ENCODE measurements around the gene CDC42BPB.

CDC42BPB gene

DNA sequence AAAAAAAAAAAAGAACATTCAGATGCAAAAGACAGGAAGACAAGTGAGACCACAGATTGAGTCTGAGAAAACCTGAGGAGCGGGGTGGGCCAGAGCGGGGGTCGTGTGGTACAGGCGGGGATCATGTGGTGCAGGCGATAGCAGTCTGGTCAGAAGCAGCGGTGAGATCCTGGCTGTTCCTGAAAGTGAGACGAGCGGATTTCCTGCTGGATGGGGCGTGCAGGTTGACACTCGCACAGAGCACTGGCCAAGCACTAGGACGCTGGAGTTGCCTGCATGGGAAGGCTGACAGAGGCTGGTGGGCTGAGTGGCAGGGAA lies 35.7 kb downstream of the CDC42BPB start:
- TF ChIP-seq, protein P1, sequence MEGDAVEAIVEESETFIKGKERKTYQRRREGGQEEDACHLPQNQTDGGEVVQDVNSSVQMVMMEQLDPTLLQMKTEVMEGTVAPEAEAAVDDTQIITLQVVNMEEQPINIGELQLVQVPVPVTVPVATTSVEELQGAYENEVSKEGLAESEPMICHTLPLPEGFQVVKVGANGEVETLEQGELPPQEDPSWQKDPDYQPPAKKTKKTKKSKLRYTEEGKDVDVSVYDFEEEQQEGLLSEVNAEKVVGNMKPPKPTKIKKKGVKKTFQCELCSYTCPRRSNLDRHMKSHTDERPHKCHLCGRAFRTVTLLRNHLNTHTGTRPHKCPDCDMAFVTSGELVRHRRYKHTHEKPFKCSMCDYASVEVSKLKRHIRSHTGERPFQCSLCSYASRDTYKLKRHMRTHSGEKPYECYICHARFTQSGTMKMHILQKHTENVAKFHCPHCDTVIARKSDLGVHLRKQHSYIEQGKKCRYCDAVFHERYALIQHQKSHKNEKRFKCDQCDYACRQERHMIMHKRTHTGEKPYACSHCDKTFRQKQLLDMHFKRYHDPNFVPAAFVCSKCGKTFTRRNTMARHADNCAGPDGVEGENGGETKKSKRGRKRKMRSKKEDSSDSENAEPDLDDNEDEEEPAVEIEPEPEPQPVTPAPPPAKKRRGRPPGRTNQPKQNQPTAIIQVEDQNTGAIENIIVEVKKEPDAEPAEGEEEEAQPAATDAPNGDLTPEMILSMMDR (IDR thresholded peaks at IDR 0.05; ENCODE audit: low read length, missing control alignments) = no peak
- no peak for DNase-seq (ENCODE audit: low read depth)
- H3K4me3 ChIP-seq (replicated peaks; ENCODE audit: low read depth, low read length) = no peak overlapping the region

DNA sequence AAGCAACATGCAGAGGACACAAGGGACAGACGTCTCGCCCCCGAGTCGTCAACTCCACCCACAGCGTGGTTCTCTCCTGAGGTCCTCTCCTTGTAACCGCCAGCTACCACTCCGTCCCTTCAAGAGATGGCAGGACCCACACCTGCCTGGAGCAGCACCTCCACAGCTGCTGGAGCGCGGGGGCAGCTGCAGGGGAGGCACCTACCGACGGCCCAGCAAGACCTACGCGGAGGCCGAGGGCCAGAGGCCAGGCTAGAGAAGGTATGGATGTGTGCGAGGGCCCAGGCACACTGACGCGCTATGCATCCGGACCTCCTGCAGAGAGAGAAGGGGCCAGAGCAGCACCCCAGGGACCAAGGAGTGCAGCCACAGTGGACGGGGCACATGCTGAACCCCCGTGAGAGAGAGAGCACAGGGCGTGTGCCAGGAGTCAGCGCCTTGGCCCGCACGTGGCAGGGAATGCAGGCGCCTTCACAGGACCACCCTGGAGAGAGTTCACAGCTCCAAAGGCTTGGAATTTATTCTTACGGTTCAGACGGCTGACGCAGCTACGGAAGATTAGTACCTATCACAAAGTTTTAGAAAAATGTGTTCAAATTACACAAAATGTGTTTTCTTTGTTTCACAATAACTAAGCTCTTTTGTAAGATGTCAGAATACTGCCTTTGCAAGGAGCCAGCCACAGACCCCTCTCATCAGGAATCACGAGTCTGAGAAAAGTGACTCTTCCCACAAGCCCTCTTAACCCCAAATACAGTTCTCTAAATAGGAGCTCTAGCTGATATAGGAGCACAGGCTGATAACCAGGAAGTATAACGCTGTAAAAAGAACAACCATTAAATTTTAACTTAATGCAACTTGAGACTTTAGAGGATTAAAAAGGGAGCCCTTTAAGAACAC lies 36.8 kb downstream of the CDC42BPB start:
- no peak overlapping the region for H3K4me3 ChIP-seq (replicated peaks; ENCODE audit: low read depth, low read length)
- TF ChIP-seq, protein P1 (IDR thresholded peaks at IDR 0.05; ENCODE audit: low read length, missing control alignments) = no peak
- DNase-seq (ENCODE audit: low read depth) = no peak

DNA sequence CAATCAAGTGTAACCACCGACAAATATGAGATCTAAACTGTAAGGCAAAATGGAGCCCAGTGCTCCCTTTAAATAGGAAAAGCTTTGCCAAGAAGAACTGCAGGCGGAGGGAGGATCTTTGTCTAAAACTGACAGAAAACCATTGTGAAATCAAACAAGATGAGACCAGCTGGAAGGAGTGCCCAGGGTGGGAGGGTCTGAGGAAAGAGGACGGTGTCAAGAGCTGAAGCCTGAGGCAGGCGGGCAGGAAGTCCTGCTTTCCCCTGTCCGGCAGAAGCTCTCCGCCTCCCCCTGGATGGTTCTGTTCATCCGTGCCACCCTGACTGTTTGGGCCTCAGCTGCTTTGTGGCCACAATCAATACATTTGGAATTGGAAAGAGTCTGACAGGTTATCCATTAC lies 37.5 kb downstream of the CDC42BPB start:
- H3K4me3 ChIP-seq (replicated peaks; ENCODE audit: low read depth, low read length) = no peak overlapping the region
- TF ChIP-seq, protein P1 (IDR thresholded peaks at IDR 0.05; ENCODE audit: low read length, missing control alignments) = no peak
- peak; percentile 56 for DNase-seq (ENCODE audit: low read depth)

DNA sequence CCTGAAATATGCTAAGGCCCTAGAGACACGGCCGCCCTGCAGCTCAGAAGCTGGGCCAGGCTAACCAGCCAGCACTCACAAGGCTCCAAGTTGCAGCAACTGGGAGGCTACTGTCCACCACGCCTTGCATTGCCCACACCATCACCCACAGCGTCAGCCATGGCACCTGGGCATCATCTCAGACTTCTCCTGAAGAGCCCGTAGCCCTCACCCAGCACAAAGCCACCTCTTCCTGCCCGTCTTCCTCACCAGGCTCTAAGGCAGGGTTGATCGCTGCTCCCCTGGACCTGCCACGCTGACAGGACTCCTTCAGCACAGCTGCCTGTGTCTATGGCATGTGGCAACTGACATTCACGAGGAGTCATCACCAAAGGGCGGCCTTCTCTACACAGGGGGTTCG lies 38.1 kb downstream of the CDC42BPB start:
- no peak overlapping the region for H3K4me3 ChIP-seq (replicated peaks; ENCODE audit: low read depth, low read length)
- DNase-seq (ENCODE audit: low read depth) = no peak
- TF ChIP-seq, protein P1 (IDR thresholded peaks at IDR 0.05; ENCODE audit: low read length, missing control alignments) = no peak

DNA sequence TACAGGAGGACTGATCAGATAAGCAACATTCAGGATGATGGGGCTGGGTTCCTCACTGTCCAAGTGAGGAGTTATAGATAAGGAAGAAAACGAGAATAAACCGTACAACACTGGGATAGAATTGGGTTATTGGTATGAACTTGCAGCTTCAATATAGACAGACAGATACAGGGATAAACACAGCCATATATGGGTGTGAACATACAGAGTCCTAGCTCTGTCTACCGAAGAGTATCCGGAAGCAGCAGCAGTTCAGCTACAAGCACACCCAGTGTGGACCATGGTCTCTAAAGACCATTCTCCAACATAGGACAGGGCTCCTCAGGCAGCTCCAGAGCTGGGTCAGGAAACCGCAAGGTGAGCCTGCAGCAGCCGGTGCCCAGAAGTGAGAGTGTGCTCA lies 40.8 kb downstream of the CDC42BPB start:
- TF ChIP-seq, protein P1 (IDR thresholded peaks at IDR 0.05; ENCODE audit: low read length, missing control alignments) = no peak
- no peak for DNase-seq (ENCODE audit: low read depth)
- H3K4me3 ChIP-seq (replicated peaks; ENCODE audit: low read depth, low read length) = no peak overlapping the region

DNA sequence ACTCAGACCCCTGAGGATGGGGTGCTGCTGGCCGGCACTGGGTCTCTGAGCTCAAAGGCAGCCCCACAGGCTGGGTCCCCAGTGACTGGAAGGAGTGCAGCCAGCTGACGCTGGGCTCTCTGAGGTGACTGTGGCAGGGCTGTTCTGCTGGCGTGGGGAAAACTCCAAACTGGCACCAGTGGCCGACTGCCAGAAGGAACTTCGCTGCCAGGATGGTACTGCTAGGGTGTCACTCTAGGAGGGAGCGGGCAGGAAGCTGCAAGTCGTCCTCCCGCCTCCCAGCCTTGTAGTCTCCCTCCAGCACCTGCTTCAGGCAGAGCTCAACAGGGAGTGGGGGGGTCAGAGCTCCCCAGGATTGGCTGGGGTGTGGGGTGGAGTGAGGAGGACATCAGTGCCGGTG lies 41.3 kb downstream of the CDC42BPB start:
- TF ChIP-seq, protein P1 (IDR thresholded peaks at IDR 0.05; ENCODE audit: low read length, missing control alignments) = no peak
- no peak overlapping the region for H3K4me3 ChIP-seq (replicated peaks; ENCODE audit: low read depth, low read length)
- DNase-seq (ENCODE audit: low read depth) = no peak

DNA sequence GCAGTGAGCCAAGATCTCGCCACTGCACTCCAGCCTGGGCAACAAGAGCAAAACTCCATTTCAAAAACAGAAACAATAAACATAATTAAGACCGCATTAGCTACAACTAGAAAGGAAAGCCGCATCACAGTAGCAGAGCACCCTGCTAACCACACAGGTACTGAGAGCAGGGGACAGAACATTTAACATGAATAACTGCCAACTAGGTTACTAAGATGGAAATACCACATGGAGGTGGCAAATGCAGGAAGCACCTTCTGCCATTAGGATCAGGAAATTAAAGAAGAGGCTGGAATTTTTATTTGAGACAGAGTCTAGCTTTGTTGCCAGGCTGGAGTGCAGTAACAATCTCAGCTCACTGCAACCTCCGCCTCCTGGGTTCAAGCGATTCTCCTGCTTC lies 41.9 kb downstream of the CDC42BPB start:
- no peak for DNase-seq (ENCODE audit: low read depth)
- TF ChIP-seq, protein P1 (IDR thresholded peaks at IDR 0.05; ENCODE audit: low read length, missing control alignments) = no peak
- H3K4me3 ChIP-seq (replicated peaks; ENCODE audit: low read depth, low read length) = no peak overlapping the region

Measured in fibroblast of pulmonary artery (primary cell).